ENCODE data around the gene KRTAP10-4. TPM values are rescaled to one million over a fixed set of nuclear protein-coding genes. Genes with fewer than 3 reads are reported as not detected.

Gene KRTAP10-4
- polyA plus RNA-seq, 1 donor: not detected

- no peak for DNase-seq
Observed at GRCh38 chr21:44618909-44619308, 45.4 kb downstream of the KRTAP10-4 start.

- no peak for DNase-seq
Observed at GRCh38 chr21:44619886-44620285, 46.4 kb downstream of the KRTAP10-4 start.

GRCh38 chr21:44623575-44623974 is 50.0 kb downstream of the KRTAP10-4 start:
- no peak for DNase-seq

Other genes with a start within 250 kb of the KRTAP10-4 start
- 18.2 TPM for gene CFAP410, start 234.3 kb upstream of the KRTAP10-4 start, polyA plus RNA-seq (ENCODE audit: insufficient read length)
- 0.57 TPM for gene TRPM2, start 220.1 kb upstream of the KRTAP10-4 start, polyA plus RNA-seq (ENCODE audit: insufficient read length)
- 4.6 TPM for gene LRRC3, start 118.2 kb upstream of the KRTAP10-4 start, polyA plus RNA-seq (ENCODE audit: insufficient read length)
- not detected for gene KRTAP10-1, start 33.5 kb upstream of the KRTAP10-4 start, polyA plus RNA-seq (ENCODE audit: insufficient read length)
- gene KRTAP10-2, start 22.2 kb upstream of the KRTAP10-4 start, polyA plus RNA-seq (ENCODE audit: insufficient read length): not detected
- gene KRTAP10-3, start 14.9 kb upstream of the KRTAP10-4 start, polyA plus RNA-seq (ENCODE audit: insufficient read length): not detected
- gene KRTAP10-5, start 6.9 kb downstream of the KRTAP10-4 start, polyA plus RNA-seq (ENCODE audit: insufficient read length): not detected
- gene KRTAP10-6, start 18.8 kb downstream of the KRTAP10-4 start, polyA plus RNA-seq (ENCODE audit: insufficient read length): not detected
- gene KRTAP10-7, start 26.9 kb downstream of the KRTAP10-4 start, polyA plus RNA-seq (ENCODE audit: insufficient read length): not detected
- not detected for gene KRTAP10-8, start 38.4 kb downstream of the KRTAP10-4 start, polyA plus RNA-seq (ENCODE audit: insufficient read length)
- not detected for gene KRTAP10-9, start 53.4 kb downstream of the KRTAP10-4 start, polyA plus RNA-seq (ENCODE audit: insufficient read length)
- gene KRTAP10-10, start 63.6 kb downstream of the KRTAP10-4 start, polyA plus RNA-seq (ENCODE audit: insufficient read length): not detected
- gene KRTAP10-11, start 72.7 kb downstream of the KRTAP10-4 start, polyA plus RNA-seq (ENCODE audit: insufficient read length): not detected
- not detected for gene KRTAP12-4, start 80.9 kb downstream of the KRTAP10-4 start, polyA plus RNA-seq (ENCODE audit: insufficient read length)
- gene KRTAP12-3, start 84.2 kb downstream of the KRTAP10-4 start, polyA plus RNA-seq (ENCODE audit: insufficient read length): not detected
- gene KRTAP12-2, start 93.2 kb downstream of the KRTAP10-4 start, polyA plus RNA-seq (ENCODE audit: insufficient read length): not detected
- gene KRTAP12-1, start 108.4 kb downstream of the KRTAP10-4 start, polyA plus RNA-seq (ENCODE audit: insufficient read length): not detected
- not detected for gene KRTAP10-12, start 123.4 kb downstream of the KRTAP10-4 start, polyA plus RNA-seq (ENCODE audit: insufficient read length)
- 0.96 TPM for gene TSPEAR, start 137.8 kb downstream of the KRTAP10-4 start, polyA plus RNA-seq (ENCODE audit: insufficient read length)
- 140 TPM for gene UBE2G2, start 228.1 kb downstream of the KRTAP10-4 start, polyA plus RNA-seq (ENCODE audit: insufficient read length)
- 113 TPM for gene SUMO3, start 244.3 kb downstream of the KRTAP10-4 start, polyA plus RNA-seq (ENCODE audit: insufficient read length)